GM23248 (cell line): ENCODE results near the gene EGR1.

Experiments
- EZH2 ChIP-seq: fragments of 200-600 bp; sonication (generic); IDR thresholded peaks from 2 replicates; pipeline ENCODE4 v1.6.1; 2018; ENCODE audit warnings: antibody characterized with exemption, mild to moderate bottlenecking; ENCODE audit not compliant: insufficient read depth, poor library complexity, severe bottlenecking
- EZH2phosphoT487 ChIP-seq: fragments of 200-600 bp; sonication (generic); IDR thresholded peaks from 2 replicates; pipeline ENCODE4 v1.6.1; 2018; ENCODE audit warnings: antibody characterized with exemption, moderate library complexity, mild to moderate bottlenecking, low read depth; ENCODE audit not compliant: insufficient read depth

GRCh38 chr5:138492560-138493045 lies 27.3 kb downstream of the EGR1 start:
- no peak for TF ChIP-seq EZH2
- no peak for TF ChIP-seq EZH2phosphoT487
